ENCODE measurements around the gene HSPBP1.

Gene HSPBP1

DNA sequence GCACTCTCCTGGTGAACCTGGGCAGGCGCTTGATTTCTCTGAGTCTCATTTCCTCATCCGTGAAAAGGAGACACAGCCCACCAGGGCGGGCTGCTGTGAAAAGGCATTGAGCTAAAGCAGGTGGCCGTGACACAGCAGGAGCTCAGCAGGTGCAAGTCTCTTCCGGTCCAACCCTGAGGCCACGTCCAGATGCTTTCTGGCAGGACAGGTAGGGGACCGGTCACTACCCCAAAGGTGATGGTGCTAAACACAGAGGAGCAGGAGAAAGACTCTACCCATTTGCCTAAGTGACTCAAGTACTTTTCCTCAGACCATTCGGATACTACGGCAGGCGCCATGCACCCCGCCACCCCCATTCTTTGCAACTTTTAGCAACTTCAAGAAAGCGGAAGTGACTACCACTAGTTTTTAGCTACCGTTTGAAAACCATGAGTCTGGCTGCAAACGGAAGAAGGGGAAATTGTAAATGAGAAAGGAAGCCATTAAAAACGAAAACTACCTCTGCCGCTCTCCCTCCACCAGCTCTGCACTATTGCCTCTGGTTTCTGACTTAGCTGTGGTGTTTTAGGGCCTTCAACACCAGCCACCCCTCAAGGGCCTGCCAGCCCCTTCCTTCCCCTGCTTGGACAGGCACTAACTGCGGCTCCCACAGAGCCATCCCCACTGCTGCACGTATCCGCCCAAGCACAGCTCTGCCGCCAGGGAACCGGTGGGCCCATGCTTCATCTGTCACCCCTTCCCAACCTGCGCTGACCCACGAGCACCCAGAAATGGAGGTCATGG is 25.9 kb downstream of the HSPBP1 start:
- DNase-seq: peak; percentile 82

DNA sequence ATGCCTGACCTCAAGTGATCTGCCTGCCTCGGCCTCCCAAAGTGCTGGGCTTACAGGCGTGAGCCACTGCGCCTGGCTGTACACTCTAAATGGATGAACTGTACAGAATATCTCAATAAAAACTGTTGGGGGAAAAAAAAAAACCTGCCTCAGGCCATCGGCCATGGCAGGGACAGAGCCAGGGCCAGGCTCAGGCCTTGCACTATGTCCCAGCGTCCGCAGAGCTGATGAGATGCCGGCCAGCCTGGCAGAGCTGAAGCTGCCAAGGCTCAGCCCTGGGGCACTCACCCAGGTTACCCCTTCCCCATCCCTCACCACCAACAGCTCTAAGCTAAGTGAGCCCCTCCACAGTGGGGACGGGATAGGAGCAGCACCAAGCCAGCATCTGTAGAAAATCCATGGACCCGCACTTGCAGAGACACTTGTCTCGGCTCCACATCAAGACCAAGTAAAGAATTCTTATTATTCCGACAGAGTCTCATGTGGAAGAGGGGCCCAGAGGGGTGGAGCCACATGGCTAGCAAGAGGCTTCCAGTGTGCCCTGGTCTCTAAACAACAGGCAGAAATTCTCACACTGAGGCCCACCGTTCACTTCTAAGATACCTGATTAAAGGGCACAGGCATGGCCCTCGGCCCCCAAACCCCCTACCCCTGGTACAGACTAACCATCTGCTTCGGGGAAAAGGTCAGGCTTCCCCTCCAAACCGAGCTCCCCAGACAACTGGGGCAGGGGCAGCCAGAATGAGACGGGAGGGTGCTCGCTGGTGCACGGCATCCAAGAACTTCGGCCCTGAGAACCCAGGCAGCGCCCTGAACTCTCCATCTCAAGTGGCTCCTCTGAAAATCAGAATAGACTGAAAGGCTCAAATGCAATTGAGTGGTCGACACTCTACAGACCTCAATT is 26.9 kb downstream of the HSPBP1 start:
- no peak for DNase-seq

DNA sequence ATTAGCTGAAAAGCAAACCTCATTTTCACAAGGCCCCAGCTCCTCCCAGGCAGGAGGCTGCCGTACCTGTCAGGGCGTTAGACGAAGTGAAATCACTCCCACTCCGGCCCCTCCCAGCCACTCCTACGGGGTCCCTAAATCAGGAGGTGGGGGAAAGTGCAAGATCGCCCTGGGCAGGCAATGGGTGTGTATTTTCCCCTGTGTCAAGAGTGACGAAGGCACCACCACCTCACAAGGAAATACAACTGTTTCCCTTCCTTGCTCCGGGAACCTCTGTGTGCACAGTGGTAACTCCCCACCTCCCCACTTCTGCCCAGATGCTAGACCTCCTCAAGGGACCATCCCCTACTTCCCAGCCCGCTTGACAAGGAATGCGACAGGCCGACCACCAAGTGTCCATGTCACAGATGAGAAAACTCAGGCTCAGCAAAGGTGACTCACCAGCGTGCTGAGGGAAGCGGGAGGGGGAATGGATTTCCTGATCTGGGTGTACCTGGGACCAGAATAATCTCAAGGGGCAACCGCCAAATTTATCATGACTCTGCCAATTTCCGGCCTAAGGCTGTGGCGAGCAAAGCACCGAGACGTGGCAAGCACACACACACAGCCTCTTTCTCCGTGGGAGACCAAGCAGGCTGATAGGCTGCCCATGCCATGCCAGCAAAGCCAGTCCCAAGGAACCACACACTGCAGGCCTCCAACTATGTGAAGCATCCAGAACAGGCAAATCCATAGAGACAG is 28.4 kb downstream of the HSPBP1 start:
- peak; percentile 73 for DNase-seq

DNA sequence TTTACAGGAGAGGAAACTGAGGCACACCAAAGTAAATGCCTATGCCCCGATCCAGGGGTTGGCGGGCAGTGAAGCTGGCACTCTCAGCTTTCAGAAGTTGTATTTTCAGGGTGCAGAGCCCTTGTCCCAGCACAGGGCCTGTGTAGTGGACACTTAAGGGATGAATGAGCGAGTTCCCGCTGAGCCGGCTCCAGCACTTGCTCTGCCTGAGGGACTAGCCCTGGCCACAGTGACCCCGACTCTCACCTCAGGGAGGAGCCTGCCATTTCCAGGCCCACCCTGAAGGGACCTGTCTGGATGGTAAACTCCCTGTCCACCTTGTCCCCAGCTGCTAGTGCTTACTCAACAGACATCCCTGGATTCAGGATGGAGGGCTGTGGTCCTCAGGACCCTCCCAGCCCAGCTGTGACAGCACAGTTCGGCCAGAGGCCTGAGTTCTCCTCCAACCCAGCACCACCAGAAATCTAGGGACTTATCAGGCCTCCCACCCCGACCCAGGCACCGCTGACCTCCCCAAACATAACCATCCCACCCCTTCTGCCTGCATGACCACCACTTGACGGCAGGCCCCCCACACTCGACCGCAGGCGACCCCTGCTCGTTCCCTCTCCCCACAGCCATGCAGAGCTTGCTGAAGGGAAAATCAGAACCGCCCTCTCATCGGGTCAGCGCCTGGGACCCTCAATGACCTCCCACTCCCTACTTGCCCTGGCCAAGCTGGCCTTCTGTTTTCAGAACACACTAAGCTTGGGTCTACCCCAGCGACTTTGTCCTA is 29.5 kb downstream of the HSPBP1 start:
- no peak for DNase-seq

DNA sequence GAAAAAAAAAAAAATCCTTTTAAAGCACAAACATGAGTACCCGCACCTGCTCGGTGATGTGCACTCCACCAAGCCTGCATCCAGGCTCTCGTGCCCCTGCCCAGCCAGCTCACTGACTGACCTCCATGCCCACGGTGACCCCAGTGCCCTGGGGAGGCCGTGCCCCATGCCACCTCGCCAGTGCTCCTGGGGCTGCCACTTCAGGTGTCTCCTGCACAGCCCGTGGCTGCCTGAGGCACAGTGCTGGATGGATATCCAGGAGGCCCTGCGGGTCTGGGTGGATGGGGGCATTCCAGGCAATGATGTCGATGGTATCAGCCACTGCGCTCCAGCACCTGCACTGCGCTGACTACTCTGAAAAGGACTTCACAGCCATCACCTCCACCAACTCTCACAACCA is 30.1 kb downstream of the HSPBP1 start:
- no peak for DNase-seq

DNA sequence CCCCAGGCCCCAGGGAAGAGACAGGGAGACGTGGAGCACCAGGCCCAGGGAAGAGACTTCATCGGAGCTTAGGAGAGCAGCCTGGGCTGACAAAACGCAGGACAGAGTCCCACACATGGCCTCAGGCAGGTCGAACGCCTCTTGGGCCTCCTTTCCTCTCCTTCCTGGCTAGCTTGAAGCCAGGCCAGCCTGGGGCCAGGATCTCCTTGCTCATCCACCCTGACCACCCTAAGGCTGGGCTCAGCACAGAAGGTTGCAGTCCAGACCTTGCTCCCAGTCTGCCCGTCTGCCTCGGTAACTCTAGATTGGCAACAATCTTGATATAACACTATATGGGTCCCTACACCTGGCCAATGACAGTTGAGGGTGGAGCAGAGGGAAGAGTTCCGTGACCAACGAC is 31.2 kb downstream of the HSPBP1 start:
- no peak for DNase-seq

DNA sequence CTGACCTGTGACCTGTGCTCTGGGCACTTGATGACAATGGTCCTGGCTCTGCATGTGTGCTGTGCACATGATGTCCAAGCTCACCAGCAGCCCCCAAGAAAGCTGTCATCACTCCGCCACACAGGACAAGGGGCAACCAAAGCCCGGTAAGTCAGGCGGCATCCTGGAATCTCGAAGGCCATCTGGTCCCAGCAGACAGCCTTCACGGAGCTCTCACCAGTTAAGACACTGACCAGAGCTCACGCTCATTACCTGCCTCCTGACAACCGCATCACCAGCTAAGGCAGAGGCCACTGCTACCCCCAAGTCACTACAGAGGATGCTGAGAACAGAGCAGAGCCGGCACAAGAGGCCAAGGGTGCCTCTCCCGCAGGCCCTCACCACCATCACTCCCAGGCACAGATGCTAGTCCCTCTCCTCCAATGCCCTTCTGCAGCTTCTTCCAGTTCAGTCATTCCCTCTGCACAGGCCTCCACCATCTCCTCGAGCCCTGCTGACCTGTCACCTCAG is 31.7 kb downstream of the HSPBP1 start:
- no peak for DNase-seq

DNA sequence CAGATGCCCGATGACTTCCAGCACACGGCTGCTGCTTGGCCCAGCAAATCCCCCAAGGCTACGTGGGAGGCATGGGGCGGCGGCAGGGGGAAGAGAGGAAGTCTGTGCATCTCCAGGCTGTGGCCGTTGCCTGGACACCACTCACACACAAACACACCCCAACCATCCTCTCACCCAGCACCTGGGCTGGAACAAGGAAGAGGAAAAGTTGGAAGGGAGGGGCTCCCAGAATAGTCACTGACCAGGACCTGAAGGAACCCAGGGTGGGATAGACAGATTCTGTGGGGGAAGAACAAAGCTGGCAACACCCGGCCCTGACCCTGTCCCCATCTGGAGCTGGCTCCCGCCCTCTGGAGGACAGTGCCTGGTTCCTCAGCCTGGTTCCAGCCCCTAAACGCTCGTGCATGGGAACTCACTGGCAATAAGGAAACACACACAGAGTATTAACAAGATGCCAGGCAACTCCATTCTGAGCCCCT is 32.2 kb downstream of the HSPBP1 start:
- no peak for DNase-seq

DNA sequence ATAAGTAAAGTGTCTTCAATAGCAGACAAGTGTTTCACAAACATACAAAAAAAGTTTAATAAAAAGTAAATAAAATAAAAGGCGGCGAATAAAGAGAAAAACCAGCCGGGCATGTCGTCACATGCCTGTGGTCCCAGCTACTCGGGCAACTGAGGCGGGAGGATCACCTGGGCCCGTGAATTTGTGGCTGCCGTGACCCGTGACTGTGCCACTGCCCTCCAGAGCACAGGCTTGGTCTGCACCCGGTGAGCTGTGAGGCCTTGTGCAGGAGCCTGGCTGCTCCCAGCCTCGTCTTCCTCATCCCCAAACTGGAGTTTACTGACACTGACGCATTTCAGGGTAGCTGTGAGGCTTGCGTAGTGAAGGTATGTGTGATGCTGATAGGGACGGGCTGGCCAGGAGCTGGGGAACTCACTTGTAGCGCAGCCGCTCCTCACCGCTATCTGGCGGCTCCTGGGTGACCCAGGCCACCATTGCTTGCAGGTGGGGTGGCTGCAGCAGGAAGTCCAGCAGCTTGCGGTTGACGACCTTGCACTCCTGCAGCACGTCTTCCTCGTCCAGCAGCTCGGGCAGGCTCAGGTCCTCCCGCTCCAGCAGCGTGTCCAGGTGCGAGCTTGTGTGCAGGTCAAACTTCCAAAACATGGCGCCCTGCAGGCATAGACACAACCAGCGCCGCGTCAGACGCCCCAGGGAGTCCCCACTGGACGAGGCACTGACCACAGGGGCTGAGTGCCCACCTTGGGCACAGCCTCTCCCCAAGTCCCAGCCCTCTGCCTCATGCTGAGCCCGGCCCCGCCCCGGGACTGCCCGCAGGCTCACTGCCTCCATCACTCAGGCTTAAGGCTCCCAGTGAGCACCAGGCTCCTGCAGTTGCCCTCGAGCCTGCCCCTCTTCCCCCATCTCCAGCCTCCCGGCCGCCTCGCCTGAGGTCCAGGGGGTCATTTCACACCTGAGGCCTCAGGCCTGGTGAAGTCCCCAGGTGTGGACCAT is 33.2 kb downstream of the HSPBP1 start:
- no peak for DNase-seq

DNA sequence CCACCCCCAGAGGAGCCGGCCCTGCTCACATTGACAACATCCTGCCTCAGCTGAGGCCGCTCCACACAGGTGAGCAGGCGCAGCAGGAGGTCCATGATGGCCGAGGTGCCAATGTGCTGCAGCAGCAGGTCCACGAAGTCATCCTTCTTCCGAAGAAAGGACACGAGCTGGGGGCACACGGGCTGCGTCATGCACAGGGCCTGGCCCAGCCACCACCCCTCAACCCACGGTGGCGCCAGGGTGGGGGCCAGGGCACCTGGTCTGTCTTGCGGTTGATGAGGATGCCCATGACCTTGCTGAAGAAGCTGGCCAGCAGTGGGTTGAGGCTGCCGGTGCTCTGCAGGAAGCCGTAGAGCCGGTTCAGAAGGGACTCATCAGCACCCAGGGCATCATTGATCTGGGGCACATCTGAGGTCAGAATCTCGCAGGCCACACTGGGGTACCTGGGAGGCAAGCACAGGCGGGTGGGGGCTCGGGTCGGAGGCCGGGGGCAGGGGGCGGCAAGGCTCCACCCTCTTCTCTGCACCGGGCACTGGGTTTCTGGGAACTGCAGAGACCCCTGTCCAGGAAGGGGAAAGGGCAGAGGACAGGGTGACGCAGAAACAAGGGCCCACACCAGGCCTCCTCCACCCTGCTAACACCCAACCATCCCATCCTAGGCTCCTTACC is 34.5 kb downstream of the HSPBP1 start:
- DNase-seq: no peak

DNA sequence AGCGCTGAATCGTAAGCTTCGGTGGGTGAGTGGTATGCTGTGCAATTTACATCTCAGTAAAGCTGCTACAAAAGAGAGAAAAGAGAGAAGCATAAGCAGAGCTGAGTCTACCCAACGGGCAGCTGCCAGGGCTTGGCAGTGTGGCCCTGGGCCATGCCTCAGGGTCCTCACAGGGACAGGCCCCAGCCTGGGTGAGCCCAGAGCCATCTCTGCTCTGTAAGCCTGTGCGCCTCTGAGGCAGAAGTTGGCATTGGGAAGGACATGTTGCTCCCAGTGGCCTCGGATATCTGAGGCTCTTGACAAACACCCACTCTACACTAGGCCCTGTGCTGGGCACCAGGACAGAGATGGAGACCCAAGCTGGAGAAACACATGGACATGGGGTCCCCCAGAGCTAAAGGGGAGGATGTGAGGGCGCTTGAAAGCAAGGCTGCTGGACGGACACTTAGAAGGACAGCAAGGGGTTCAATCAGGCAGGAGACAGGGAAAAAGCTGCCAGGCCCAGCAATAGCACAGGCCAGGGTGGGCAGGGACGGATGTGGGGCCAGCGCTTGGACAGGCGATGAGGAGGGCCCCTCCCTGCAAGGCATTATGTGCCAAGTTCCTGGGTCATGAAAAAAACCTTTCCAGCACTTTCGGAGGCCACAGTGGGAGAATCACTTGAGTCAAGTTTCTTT is 35.8 kb downstream of the HSPBP1 start:
- DNase-seq: no peak

DNA sequence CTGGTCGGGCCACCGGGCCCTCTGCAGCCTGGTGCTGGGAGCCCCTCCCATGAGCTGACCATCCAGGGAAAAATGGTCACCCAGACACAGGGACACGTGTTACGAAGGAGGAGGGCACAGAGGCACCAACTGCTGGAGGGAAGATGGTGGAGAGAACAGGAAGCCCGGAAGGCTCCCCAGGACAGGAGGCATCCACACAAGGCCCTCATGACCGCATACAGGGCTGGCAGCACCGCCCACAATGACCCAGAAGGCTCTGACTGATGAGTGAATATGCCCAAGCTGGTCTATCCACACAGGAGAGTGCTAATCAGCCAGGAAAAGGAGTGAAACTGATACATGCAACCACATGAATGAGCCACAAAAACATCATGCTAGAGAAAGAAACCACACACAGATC is 37.4 kb downstream of the HSPBP1 start:
- DNase-seq: no peak

DNA sequence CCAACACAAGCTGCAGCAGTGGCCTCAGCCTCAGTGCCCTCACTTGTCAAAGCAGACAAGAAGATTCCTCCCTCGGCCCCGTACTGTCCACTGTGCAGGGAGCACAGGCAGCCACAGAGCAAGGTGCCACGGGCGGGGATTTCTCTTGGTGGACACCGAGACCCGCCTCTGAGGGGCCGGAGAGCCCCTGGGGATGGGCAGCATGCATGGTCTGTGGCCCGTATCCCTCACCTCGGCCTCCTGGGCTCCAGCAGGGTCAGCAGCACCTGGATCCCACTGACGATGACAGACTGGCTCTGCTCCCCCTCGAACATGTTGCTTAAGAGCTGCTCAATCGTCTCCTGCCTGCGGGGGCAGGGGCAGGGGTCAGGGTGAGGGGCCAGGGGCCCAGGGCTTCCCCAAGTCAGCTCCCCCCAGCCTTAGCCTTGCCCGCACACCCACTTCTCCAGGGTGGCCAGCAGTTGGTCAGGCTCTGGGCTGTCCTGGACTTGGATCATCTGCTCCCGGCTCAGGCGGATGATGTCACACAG is 37.9 kb downstream of the HSPBP1 start:
- DNase-seq: no peak

DNA sequence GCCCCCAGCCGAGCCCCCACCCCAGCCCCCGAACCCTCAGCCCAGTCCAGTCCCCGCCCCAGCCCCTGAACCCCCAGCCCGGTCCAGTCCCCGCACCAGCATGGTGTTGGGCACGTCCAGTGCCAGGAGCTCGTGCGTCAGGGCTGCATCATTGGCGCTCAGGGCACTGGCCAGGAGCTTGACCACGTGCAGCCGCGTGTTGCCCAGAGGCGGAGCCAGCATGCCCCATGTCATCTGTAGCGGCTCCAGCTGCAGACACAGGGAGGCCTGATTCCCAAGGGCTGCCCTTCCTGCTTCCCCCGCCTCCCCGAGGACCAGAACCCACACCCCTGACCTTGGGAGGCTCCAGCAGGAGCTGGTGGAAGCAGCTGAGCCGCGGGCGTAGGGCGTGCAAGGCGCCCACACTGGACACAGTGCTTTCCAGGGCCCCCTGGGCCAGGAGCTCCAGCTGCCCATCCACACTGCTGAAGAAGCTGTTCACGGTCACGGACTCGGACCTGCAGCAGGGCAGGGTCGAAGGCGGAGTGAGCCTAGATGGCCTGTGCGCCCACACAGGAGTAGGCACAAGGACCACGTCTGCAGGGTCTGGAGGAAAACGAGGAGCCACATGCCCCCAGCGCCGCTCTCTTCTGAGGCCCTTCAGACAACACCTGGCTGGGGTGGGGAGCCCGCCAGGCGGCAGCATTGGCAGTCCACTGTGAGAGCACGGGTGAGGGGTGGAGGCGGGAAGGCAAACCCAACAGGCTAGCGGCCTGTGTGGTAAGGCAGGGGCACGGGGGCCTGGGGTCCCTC is 38.6 kb downstream of the HSPBP1 start:
- no peak for DNase-seq

DNA sequence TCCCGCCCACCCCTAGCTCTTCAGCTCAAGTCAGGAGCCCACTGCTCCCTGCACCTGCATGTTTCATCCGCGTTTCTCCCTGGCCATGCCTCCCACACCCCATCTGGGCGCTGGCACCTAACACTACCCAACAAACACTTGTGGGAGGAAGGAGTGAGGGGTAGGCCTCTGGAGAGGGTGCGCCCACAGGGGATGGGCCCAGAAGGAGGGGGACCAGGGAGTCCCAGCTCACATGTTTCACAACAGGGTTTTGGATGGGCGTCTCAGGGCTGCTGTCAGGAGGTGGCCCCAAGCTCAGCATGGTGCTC is 39.2 kb downstream of the HSPBP1 start:
- no peak for DNase-seq

DNA sequence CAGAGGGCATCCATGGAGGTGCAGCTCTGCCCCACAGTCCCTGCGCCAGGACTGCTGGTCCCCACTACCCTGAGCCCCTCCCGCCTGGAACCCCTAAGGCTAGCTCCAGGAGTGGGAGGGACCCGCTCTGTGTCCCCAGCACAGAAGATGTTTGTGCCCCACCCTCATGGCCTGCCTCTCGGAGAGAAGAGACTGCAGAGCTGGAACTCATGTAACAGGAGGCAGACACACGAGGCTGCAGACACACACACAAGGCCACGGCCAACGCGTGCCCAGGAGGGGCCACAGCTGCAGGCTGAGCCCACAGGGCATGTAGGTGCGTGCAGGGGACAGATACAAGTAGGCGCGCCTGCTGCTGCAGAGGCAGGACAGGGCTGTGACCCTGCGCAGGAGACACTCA is 40.9 kb downstream of the HSPBP1 start:
- no peak for DNase-seq

DNA sequence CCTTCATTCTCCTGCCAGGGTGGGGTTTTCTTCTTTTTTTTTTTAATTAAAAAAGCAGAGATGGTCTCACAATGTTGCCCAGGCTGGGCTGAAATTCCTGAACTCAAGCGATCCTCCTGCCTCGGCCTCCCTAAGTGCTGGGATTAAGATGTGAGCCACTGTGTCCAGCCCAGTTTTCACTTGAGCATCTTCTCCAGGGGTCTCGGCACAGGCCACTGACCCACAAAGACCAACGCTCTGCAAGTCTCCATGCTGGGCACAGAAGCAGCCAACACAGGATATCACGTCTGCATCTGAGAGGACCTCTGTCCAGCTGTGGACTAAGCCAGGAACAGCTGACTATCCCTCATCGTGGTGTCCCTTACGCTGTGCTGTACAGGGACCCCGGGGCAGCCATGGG is 41.9 kb downstream of the HSPBP1 start:
- DNase-seq: no peak

DNA sequence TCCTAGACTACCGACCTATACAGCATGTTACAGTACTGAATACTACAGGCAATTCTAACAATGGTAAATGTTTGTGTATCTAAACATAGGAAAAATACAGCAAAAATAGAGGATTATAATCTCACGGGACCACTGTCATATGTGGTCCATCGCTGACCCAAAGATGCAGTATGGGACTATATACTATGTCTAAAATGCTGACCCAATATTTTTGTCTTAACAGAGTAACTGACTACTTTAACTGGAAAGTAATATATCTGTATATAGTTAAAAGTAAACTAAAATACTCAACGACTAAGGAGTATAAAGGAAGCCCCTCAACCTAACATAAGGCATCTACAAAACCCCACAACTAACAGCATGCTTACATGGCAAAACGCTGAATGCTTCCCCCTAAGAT is 46.9 kb downstream of the HSPBP1 start:
- no peak for DNase-seq

DNA sequence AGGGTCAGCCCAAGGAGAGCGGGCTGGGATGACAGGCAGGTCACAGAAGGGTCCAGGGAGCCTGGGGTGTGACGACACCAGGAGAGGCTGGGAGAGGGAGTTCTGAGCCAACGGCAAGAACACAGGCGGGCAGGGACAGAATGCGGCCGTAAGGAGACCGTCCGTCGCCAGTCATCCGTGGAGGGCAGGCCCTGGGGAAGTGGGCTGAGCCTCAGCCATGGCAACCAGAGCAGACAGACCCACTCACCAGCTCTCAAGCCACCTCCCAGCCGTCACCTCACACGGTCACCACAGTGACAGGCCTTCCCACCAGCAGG is 47.7 kb downstream of the HSPBP1 start:
- DNase-seq: no peak

Measured in KG1 (cell line).